Colonic mucosa (tissue), 4 donors: ENCODE data around the gene CYP11A1. TPM values are rescaled to one million over a fixed set of nuclear protein-coding genes. Genes with fewer than 3 reads are reported as not detected.

ENCODE experiments used
- DNase-seq: peaks from one replicate; pipeline ENCODE4 v3.0.0-alpha.2; 2020
- H3K27ac ChIP-seq: fragments of 200-600 bp; one replicate; pipeline ENCODE4 v1.8.0; 2021
- H3K27me3 ChIP-seq: fragments of 200-600 bp; one replicate; pipeline ENCODE4 v1.8.0; 2021
- H3K36me3 ChIP-seq: fragments of 200-600 bp; one replicate; pipeline ENCODE4 v1.8.0; 2021
- H3K4me1 ChIP-seq: fragments of 200-600 bp; one replicate; pipeline ENCODE4 v1.8.0; 2021; ENCODE audit warnings: mild to moderate bottlenecking
- H3K4me3 ChIP-seq: fragments of 200-600 bp; one replicate; pipeline ENCODE4 v1.8.0; 2021
- H3K9ac ChIP-seq, 2 donors: one replicate each; pipeline ENCODE4 v1.7.0; 2013; ENCODE audit warnings: control low read depth in 2 of 2, low read depth in 2 of 2, low read length in 2 of 2
- H3K9me3 ChIP-seq: fragments of 200-600 bp; one replicate; pipeline ENCODE4 v1.8.0; 2021
- CTCF ChIP-seq: fragments of 200-600 bp; IDR thresholded peaks from one replicate; pipeline ENCODE4 v1.8.0; 2022; ENCODE audit warnings: antibody characterized with exemption, mild to moderate bottlenecking
- intact Hi-C: fragments of 100-400 bp; cut with DNase I; formaldehyde crosslinking; loops from one replicate; pipeline ENCODE4 v1.14.1; 2022
- total RNA-seq, 2 donors: library from RNA; stranded (reverse); fragmentation: NEBNext Ultra II Directional in 1 of 2; extraction: Animal tissue kit (Norgen Biotek cat#: 25700) in 1 of 2; gene quantifications; one replicate each; pipeline ENCODE4 v1.2.1, GENCODE V29; 2021
- donor health status: healthy.
- donor health status: DM: no; HTN: no; CAD: no.
- donor health status: DM: no; HTN: no; CAD: no.

CYP11A1 gene
- total RNA-seq, 2 donors from 2014 or later: 1.3 TPM; not detected in 1

- no peak overlapping the region for H3K9ac ChIP-seq
- H3K27ac ChIP-seq: no peak overlapping the region
Measured at GRCh38 chr15:74382004-74382816, 14.8 kb upstream of the CYP11A1 start.

GRCh38 chr15:74381481-74381880 lies 14.0 kb upstream of the CYP11A1 start:
- TF ChIP-seq CTCF: no peak
- no peak overlapping the region for H3K27ac ChIP-seq
- no peaks in the 10 kb centered on the region for H3K27me3 ChIP-seq
- intact Hi-C loops: no loop called here
- no peak overlapping the region for H3K9ac ChIP-seq
- no peaks in the 10 kb centered on the region for H3K36me3 ChIP-seq
- H3K9me3 ChIP-seq: no peaks in the 10 kb centered on the region
- H3K4me1 ChIP-seq: no peaks in the 10 kb centered on the region
- H3K4me3 ChIP-seq: no peak overlapping the region
- DNase-seq: no peak

More at GRCh38 chr15:74382004-74382816, 14.8 kb upstream of the CYP11A1 start:
- peak; percentile 95 for TF ChIP-seq CTCF
- DNase-seq: peak; percentile 86
- Histone ChIP-seq H3K4me1 (no peaks in the 10 kb centered on the region), H3K9me3 (no peaks in the 10 kb centered on the region), H3K27me3 (no peaks in the 10 kb centered on the region), H3K4me3 (no peak overlapping the region), H3K36me3 (no peaks in the 10 kb centered on the region)
- intact Hi-C loops: loop anchor here (2.0 kb wide), 1 partner anchor 59 kb away; no protein-coding TSS in a partner anchor

GRCh38 chr15:74381190-74381453 lies 13.7 kb upstream of the CYP11A1 start:
- Histone ChIP-seq H3K4me3 (no peak overlapping the region), H3K27ac (no peak overlapping the region), H3K9me3 (no peaks in the 10 kb centered on the region), H3K36me3 (no peaks in the 10 kb centered on the region), H3K9ac (no peak overlapping the region), H3K4me1 (no peaks in the 10 kb centered on the region), H3K27me3 (no peaks in the 10 kb centered on the region)
- no peak for DNase-seq
- intact Hi-C loops: no loop called here
- TF ChIP-seq CTCF: no peak

GRCh38 chr15:74380361-74381189 lies 13.1 kb upstream of the CYP11A1 start:
- Histone ChIP-seq H3K27me3 (no peaks in the 10 kb centered on the region), H3K9me3 (no peaks in the 10 kb centered on the region), H3K4me1 (no peaks in the 10 kb centered on the region), H3K36me3 (no peaks in the 10 kb centered on the region), H3K4me3 (no peak overlapping the region), H3K27ac (no peak overlapping the region), H3K9ac (no peak overlapping the region)
- no peak for TF ChIP-seq CTCF
- no peak for DNase-seq
- intact Hi-C loops: no loop called here

GRCh38 chr15:74378848-74379247 lies 11.4 kb upstream of the CYP11A1 start:
- no peak overlapping the region for H3K27ac ChIP-seq
- H3K4me3 ChIP-seq: no peak overlapping the region
- intact Hi-C loops: loop anchor here (5.0 to 10.0 kb wide), 2 partner anchors 113 to 386 kb away; no protein-coding TSS in a partner anchor
- no peak for TF ChIP-seq CTCF
- no peak overlapping the region for H3K9ac ChIP-seq
- H3K9me3 ChIP-seq: no peaks in the 10 kb centered on the region
- no peaks in the 10 kb centered on the region for H3K27me3 ChIP-seq
- H3K4me1 ChIP-seq: no peaks in the 10 kb centered on the region
- H3K36me3 ChIP-seq: no peaks in the 10 kb centered on the region
- DNase-seq: no peak
